ENCODE data around the gene FAF1. TPM values are rescaled to one million over a fixed set of nuclear protein-coding genes. Genes with fewer than 3 reads are reported as not detected.

The FAF1 gene
- total RNA-seq, 4 donors from 2014 or later: 25.1 to 55.7 (median 38.8) TPM

DNA sequence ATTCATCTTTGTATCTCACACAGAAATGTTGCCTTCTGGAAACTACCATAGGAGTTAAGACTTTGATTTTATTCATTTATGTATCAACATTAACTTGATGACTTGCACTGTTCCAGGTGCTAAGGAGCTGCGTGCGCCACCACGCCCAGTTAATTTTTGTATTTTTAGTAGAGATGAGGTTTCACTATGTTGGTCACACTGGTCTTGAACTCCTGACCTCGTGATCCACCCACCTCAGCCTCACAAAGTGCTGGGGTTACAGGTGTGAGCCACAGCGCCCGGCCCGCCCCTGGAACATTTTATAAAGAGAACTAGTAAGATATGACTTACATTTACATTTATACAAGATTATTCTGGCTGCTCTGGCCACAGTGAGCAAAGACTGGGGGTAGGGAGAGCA lies 252.2 kb downstream of the FAF1 start:
- H3K36me3 ChIP-seq: no peaks in the 10 kb centered on the region
- WGBS, 2 donors: 93 to 94% methylated on average over 7 of the region's 7 CpGs

DNA sequence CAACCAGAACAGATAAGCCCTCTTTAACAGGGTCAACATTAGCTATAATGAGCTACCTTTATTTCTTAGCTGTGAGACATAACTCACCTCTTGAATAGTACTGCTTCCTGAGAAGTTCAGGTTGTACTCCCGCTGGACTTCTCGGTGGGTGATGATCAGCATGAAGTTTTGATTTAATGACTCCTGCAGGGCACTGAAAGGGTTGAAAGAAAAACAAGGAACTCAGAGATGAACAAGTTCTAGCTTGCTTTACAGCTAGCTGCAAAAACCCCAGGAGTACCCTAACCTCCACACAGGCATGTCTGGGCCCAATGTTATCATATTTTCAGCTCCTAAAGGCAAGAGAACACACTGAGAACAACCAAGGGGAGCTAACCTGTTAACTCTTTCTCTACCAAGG lies 254.4 kb downstream of the FAF1 start:
- H3K9me3 ChIP-seq: no peaks in the 10 kb centered on the region
- H3K27ac ChIP-seq: no peak overlapping the region
- TF ChIP-seq, protein P1, sequence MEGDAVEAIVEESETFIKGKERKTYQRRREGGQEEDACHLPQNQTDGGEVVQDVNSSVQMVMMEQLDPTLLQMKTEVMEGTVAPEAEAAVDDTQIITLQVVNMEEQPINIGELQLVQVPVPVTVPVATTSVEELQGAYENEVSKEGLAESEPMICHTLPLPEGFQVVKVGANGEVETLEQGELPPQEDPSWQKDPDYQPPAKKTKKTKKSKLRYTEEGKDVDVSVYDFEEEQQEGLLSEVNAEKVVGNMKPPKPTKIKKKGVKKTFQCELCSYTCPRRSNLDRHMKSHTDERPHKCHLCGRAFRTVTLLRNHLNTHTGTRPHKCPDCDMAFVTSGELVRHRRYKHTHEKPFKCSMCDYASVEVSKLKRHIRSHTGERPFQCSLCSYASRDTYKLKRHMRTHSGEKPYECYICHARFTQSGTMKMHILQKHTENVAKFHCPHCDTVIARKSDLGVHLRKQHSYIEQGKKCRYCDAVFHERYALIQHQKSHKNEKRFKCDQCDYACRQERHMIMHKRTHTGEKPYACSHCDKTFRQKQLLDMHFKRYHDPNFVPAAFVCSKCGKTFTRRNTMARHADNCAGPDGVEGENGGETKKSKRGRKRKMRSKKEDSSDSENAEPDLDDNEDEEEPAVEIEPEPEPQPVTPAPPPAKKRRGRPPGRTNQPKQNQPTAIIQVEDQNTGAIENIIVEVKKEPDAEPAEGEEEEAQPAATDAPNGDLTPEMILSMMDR (IDR thresholded peaks at IDR 0.05): no peak
- TF ChIP-seq POLR2A (IDR thresholded peaks at IDR 0.05): no peak
- TF ChIP-seq EP300 (IDR thresholded peaks at IDR 0.05): no peak
- no peak for DNase-seq (ENCODE audit: low spot score in 2 of 2)
- no peak overlapping the region for H3K4me3 ChIP-seq
- 69 to 80% methylated on average over 2 of the region's 2 CpGs for WGBS, 2 donors
- no peaks in the 10 kb centered on the region for H3K27me3 ChIP-seq
- no peaks in the 10 kb centered on the region for H3K36me3 ChIP-seq
- peaks cover 0 to 21% (median 0%) of the 10 kb centered on the region in 4 donors for H3K4me1 ChIP-seq

More for the DNA sequence above, 252.2 kb downstream of the FAF1 start:
- Histone ChIP-seq H3K27me3 (no peaks in the 10 kb centered on the region), H3K4me1 (peaks cover 0 to 14% (median 0%) of the 10 kb centered on the region in 4 donors), H3K4me3 (no peak overlapping the region), H3K9me3 (no peaks in the 10 kb centered on the region), H3K27ac (no peak overlapping the region)
- TF ChIP-seq, protein P1 (IDR thresholded peaks at IDR 0.05): no peak
- no peak for TF ChIP-seq POLR2A (IDR thresholded peaks at IDR 0.05)
- TF ChIP-seq EP300 (IDR thresholded peaks at IDR 0.05): no peak
- no peak for DNase-seq (ENCODE audit: low spot score in 2 of 2)

DNA sequence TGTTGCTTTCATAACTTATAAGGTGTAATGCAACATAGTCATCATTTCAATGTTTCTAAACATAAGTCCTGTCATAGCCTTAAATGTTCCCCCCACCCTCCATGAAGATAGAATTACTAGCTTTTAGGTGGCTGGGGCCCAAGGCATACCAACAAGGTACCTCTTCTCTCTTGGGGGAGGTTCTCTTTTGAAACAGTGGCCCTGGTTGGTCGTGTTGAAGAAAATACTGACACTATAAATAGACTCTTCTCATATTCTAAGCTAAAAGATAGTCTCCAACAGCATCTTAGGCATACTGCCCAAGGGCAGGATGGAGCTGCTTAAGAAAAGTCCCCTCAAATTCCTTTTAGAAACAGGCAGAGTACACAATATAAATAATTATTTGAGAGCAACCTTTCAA lies 255.0 kb downstream of the FAF1 start:
- Histone ChIP-seq H3K36me3 (no peaks in the 10 kb centered on the region), H3K27ac (no peak overlapping the region), H3K4me3 (no peak overlapping the region), H3K4me1 (peaks cover 0 to 25% (median 0%) of the 10 kb centered on the region in 4 donors), H3K27me3 (no peaks in the 10 kb centered on the region), H3K9me3 (no peaks in the 10 kb centered on the region)
- no peak for DNase-seq (ENCODE audit: low spot score in 2 of 2)
- no peak for TF ChIP-seq POLR2A (IDR thresholded peaks at IDR 0.05)
- TF ChIP-seq EP300 (IDR thresholded peaks at IDR 0.05): no peak
- TF ChIP-seq, protein P1 (IDR thresholded peaks at IDR 0.05): no peak
- WGBS, 2 donors: 7 to 14% methylated on average over 1 of the region's 1 CpG

DNA sequence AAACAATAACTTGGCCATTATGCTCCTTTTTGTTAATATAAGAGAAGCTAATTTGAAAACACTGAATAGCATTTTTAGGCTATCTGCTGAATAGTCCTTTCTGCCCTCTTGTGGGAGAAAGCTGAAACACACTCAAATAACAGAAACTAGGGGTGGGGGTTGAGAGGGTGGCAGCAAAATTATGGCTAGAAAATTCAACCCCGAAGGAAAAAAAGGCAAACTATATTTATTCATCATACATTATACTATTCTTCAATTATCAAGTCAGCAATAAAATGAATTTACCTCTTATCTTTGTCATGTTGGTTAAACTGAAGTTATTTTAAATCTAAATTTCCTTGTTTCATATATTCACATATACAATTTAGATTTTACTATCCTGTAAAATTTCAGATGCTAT lies 255.9 kb downstream of the FAF1 start:
- no peak for TF ChIP-seq EP300 (IDR thresholded peaks at IDR 0.05)
- TF ChIP-seq, protein P1 (IDR thresholded peaks at IDR 0.05): peak; percentile 40 to 63 (median 54)
- Histone ChIP-seq H3K4me3 (no peak overlapping the region), H3K36me3 (no peaks in the 10 kb centered on the region), H3K27ac (no peak overlapping the region), H3K27me3 (no peaks in the 10 kb centered on the region), H3K4me1 (peaks cover 0 to 25% (median 0%) of the 10 kb centered on the region in 4 donors), H3K9me3 (no peaks in the 10 kb centered on the region)
- 20 to 31% methylated on average over 1 of the region's 1 CpG for WGBS, 2 donors
- peak in 1 of 2 donors; percentile 39 for DNase-seq (ENCODE audit: low spot score in 2 of 2)

DNA sequence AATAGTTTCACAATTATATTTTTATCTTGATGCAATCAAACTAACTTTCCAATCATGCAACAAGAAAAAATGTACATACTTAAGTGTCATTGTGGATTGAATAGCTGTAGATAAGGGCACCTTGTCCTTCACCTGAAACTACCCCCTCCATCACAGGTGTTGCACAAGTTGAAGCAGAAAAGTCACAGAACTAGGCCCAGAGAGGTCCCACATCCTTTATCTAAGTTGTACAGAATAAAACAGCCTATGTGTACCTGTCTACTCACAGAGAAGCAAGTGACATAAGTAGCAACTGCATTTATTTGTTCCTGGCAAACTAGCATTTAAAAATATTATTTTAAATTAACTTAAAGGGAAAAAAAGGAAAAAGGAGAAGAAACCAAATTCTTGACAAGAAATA lies 256.8 kb downstream of the FAF1 start:
- Histone ChIP-seq H3K36me3 (no peaks in the 10 kb centered on the region), H3K27ac (no peak overlapping the region), H3K4me1 (peaks cover 0 to 25% (median 0%) of the 10 kb centered on the region in 4 donors), H3K4me3 (no peak overlapping the region), H3K9me3 (no peaks in the 10 kb centered on the region), H3K27me3 (no peaks in the 10 kb centered on the region)
- no peak for DNase-seq (ENCODE audit: low spot score in 2 of 2)
- TF ChIP-seq EP300 (IDR thresholded peaks at IDR 0.05): no peak
- no peak for TF ChIP-seq POLR2A (IDR thresholded peaks at IDR 0.05)
- TF ChIP-seq, protein P1 (IDR thresholded peaks at IDR 0.05): no peak

Data from tibial nerve (tissue), 4 donors.